Astrocyte of the spinal cord (primary cell): ENCODE measurements around the gene KCTD19.

ENCODE experiments used
- DNase-seq: peaks from one replicate; pipeline ENCODE4 v3.0.0; 2011; ENCODE audit warnings: low read depth, low spot score
- H3K4me3 ChIP-seq: 2 replicates; pipeline ENCODE4 v1.5.1; 2011; ENCODE audit warnings: low read depth, mild to moderate bottlenecking, low read length, moderate library complexity
- in situ Hi-C: cut with HindIII; loops from 2 replicates; pipeline ENCODE4 v1.10.0; 2017; ENCODE audit warnings: low sequenced_read_pairs
- TF ChIP-seq, protein P1 (sequence below): IDR thresholded peaks from 2 replicates; pipeline ENCODE4 v1.5.1; 2012; ENCODE audit warnings: low read depth, mild to moderate bottlenecking, low read length, inconsistent platforms

KCTD19 gene

DNA sequence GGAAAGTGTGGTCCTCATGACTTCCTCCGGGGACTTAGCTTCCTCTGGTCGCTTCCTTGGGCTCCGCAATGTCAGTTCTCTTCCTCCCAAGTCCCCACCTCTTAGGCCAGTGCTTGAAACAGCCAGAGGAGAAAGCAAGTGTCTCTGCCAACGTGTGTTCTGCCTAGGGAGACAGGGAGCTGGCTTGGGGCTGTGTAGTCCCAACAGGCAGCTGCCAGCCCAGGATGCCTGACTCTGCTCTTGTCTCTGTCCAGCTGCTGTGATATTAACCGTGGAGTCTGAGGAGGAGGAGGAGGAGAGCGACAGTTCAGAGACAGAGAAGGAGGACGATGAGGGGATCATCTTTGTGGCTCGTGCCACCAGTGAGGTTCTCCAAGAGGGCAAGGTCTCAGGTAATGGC is 60.7 kb downstream of the KCTD19 start:
- in situ Hi-C loops: no loop called here
- DNase-seq: no peak
- TF ChIP-seq, protein P1, sequence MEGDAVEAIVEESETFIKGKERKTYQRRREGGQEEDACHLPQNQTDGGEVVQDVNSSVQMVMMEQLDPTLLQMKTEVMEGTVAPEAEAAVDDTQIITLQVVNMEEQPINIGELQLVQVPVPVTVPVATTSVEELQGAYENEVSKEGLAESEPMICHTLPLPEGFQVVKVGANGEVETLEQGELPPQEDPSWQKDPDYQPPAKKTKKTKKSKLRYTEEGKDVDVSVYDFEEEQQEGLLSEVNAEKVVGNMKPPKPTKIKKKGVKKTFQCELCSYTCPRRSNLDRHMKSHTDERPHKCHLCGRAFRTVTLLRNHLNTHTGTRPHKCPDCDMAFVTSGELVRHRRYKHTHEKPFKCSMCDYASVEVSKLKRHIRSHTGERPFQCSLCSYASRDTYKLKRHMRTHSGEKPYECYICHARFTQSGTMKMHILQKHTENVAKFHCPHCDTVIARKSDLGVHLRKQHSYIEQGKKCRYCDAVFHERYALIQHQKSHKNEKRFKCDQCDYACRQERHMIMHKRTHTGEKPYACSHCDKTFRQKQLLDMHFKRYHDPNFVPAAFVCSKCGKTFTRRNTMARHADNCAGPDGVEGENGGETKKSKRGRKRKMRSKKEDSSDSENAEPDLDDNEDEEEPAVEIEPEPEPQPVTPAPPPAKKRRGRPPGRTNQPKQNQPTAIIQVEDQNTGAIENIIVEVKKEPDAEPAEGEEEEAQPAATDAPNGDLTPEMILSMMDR: no peak
- H3K4me3 ChIP-seq: no peak overlapping the region

DNA sequence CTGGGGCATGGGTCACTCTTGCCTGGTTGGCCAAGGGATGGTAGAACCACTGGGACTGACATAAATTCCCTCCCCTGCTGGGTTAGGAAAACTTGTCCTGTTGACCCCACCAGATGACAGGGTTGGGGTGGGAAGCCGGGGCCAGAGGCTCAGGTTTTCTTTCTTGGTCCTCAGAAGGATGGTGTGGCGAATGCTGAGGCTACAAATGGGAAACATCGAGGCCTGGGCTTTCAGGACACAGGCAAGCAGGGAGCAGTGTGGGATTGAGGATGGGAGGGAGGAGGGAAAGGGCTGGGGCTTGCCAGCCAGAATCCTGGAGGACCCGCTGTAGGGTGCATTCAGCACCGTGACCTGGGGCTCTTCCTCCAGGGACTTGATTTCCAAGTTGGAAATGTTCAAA is 61.7 kb downstream of the KCTD19 start:
- in situ Hi-C loops: no loop called here
- no peak for DNase-seq
- H3K4me3 ChIP-seq: no peak overlapping the region
- TF ChIP-seq, protein P1: no peak

DNA sequence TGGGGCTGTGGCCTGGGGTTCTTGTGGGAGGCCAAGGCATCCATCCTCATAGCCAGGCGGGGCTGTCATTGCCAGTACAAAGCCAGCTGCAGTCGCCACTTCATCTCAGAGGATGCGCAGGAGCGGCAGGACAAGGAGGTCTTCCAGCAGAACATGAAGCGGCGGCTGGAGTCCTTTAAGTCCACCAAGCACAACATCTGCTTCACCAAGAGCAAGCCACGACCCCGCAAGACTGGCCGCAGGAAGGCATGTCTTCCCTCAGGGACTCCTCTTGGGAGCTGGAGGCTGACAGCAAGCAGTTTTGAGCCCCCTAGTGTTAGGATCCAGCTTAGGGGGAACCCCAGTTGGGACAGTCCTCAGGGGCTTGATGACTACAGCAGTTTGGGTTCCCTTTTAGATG is 62.3 kb downstream of the KCTD19 start:
- H3K4me3 ChIP-seq: no peak overlapping the region
- DNase-seq: no peak
- in situ Hi-C loops: no loop called here
- TF ChIP-seq, protein P1: peak; percentile 24

DNA sequence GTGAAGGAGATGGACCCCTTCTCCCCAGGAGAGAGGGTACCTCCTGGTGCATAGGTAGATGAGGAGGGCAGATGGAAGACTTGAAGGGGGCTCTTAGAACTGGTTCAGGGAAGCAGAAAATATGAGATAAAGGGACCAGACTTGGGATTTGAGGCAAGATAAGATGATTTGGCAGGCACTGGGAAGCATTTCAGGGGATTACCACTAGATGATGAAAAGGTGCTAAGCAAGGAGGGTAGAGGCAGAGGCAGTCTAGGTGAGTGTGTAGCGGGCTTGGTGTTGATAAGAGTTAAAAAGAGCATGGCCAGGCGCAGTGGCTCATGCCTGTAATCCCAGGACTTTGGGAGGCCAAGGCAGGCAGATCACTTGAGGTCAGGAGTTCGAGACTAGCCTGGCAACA is 63.3 kb downstream of the KCTD19 start:
- H3K4me3 ChIP-seq: no peak overlapping the region
- TF ChIP-seq, protein P1: no peak
- no peak for DNase-seq
- in situ Hi-C loops: no loop called here

DNA sequence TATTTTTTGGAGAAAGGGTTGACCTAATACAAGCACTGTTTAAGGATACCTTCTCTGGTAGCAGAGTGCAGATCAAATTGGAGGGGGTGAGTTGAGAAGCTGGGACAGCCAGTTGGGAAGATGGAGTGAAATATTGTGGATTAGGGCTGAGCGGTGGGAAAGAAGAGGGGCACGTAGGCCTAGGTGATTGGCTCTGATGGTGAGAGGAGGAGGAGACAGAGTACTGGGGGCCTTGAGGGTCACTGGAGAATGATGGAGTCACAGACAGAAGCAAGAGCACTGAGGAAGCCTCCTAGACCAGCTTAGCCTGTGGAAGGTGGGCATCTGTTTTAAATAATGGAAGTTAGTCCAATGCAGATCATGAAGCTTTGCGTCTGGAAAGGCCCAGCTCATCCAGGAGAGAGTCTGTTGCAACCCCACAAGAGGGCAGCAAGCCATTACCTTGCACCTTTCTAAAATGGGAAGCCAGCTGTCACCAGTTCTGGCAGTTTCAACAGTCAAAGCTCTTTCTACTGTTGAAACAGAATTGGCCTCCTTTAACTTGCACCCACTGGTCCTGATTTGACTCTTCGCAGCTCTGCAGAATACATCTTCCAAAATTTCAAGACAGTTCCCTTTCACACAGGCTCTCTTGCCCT is 66.0 kb downstream of the KCTD19 start:
- no peak overlapping the region for H3K4me3 ChIP-seq
- TF ChIP-seq, protein P1: peak; percentile 77
- in situ Hi-C loops: no loop called here
- peak; percentile 68 for DNase-seq

DNA sequence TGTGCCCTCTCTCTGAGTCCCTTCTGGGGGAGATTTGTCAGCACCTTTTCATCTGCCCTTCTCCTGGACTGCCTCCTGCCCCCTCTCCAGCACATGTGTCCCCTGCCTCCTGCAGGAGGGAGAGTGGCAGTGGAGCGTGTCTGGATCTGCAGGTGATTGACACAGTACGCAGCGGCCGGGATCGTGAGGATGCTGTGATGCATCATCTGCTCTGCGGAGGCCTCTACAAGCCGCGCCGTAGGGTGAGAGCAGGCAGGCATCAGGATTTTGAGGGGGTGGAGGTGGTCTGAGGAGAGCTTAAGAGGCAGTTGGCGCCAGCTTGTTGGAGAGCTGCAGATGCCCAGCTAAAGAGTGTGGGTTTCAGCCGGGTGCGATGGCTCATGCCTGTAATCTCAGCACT is 66.8 kb downstream of the KCTD19 start:
- in situ Hi-C loops: no loop called here
- DNase-seq: no peak
- TF ChIP-seq, protein P1: no peak
- H3K4me3 ChIP-seq: no peak overlapping the region
